WERI-Rb-1 (cell line): ENCODE measurements around the gene TPPP.
"Not testable (repeated sequence)": the region's sequence is repeated elsewhere in the genome, so short reads cannot be mapped to it uniquely, and the experiment has no call there.

Experiments
- DNase-seq: peaks from one replicate; pipeline ENCODE4 v3.0.0-alpha.2; 2020
- H3K27ac ChIP-seq: fragments of 250-450 bp; sonication (Bioruptor Pico); 2 replicates; pipeline ENCODE4 v1.5.1; 2020; ENCODE audit warnings: mild to moderate bottlenecking, moderate library complexity
- H3K27me3 ChIP-seq: fragments of 250-450 bp; sonication (Bioruptor Pico); 2 replicates; pipeline ENCODE4 v1.5.1; 2021; ENCODE audit warnings: mild to moderate bottlenecking, low read depth, moderate library complexity; ENCODE audit not compliant: insufficient read depth, severe bottlenecking
- H3K36me3 ChIP-seq: fragments of 250-450 bp; sonication (Bioruptor Pico); 2 replicates; pipeline ENCODE4 v1.5.1; 2020; ENCODE audit warnings: mild to moderate bottlenecking, moderate library complexity
- H3K4me3 ChIP-seq: 2 replicates; pipeline ENCODE4 v1.5.1; 2011; ENCODE audit warnings: low read depth, mild to moderate bottlenecking, control low read depth, low read length
- H3K9me3 ChIP-seq: fragments of 250-450 bp; sonication (Bioruptor Pico); 2 replicates; pipeline ENCODE4 v1.5.1; 2021; ENCODE audit warnings: mild to moderate bottlenecking, moderate library complexity; ENCODE audit not compliant: severe bottlenecking
- TF ChIP-seq, protein P1 (sequence below): IDR thresholded peaks from 2 replicates; pipeline ENCODE4 v1.5.1; 2011; ENCODE audit warnings: low read depth, mild to moderate bottlenecking, control low read depth, inconsistent platforms, low read length

The TPPP gene

DNA sequence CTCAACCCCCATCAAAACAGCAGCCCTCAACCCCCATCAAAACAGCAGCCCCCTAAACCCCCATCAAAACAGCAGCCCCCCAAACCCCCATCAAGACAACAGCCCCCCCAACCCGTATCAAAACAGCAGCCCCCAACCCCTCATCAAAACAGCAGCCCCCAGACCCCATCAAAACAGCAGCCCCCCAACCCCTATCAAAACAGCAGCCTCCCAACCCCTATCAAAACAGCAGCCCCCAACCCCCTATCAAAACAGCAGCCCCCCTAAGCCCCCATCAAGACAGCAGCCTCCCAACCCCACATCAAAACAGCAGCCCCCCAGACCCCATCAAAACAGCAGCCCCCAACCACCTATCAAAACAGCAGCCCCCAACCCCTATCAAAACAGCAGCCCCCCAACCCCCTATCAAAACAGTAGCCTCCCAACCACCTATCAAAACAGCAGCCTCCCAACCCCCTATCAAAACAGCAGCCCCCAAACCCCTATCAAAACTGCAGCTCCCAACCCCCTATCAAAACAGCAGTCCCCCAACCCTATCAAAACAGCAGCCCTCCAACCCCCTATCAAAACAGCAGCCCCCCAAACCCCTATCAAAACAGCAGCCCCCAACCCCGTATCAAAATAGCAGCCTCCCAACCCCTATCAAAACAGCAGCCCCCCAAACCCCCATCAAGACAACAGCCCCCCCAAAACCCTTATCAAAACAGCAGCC, 1.2 kb downstream of the TPPP start:
- H3K36me3 ChIP-seq = no peaks in the 10 kb centered on the region
- no peak overlapping the region for H3K27ac ChIP-seq
- H3K4me3 ChIP-seq = no peak overlapping the region
- peaks cover 2% of the 10 kb centered on the region for H3K27me3 ChIP-seq
- no peak for DNase-seq
- no peaks in the 10 kb centered on the region for H3K9me3 ChIP-seq
- TF ChIP-seq, protein P1, sequence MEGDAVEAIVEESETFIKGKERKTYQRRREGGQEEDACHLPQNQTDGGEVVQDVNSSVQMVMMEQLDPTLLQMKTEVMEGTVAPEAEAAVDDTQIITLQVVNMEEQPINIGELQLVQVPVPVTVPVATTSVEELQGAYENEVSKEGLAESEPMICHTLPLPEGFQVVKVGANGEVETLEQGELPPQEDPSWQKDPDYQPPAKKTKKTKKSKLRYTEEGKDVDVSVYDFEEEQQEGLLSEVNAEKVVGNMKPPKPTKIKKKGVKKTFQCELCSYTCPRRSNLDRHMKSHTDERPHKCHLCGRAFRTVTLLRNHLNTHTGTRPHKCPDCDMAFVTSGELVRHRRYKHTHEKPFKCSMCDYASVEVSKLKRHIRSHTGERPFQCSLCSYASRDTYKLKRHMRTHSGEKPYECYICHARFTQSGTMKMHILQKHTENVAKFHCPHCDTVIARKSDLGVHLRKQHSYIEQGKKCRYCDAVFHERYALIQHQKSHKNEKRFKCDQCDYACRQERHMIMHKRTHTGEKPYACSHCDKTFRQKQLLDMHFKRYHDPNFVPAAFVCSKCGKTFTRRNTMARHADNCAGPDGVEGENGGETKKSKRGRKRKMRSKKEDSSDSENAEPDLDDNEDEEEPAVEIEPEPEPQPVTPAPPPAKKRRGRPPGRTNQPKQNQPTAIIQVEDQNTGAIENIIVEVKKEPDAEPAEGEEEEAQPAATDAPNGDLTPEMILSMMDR = no peak

DNA sequence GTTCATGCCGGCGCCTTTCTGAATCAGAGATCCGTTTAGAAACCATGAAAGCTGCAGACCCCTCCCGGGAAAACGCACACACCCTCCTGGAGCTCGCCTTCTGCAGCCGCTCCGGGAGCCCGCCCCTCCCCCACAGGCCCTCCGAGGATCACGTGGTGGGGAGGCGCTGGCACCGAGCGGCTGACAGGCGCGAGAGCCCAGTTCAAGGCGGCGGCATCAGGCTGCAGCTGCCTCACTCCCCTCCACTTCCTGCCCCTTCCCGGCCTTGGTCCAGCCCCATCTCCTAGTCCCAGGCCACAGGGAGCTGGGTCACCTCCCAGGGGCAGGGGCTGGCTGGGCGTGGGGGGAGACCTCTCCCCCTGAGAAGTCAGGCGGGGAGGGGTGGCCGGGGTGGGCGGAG, 2.1 kb downstream of the TPPP start:
- H3K4me3 ChIP-seq, H3K27ac ChIP-seq, H3K9me3 ChIP-seq, DNase-seq, H3K36me3 ChIP-seq, H3K27me3 ChIP-seq: not testable (repeated sequence)

DNA sequence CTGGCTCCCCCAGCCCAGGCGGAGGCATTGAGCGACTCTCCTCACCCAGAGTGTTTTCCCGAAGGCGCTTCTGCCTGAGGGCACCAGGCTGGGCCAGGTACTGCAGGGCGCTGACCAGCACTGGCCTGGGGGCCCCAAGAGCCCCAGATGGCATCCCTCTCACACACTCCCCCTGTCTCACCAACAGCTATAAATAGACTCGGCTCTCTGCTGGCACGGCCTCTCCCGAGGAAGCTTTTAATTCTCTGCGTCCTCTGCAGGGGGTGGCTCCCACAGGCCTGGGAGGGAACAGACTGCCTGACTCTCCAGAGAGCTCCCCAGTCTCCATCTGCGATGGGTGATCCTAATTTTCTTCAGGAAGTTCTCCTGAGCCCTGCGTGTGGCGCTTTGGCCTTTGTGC, 2.9 kb downstream of the TPPP start:
- not testable (repeated sequence) for H3K27ac ChIP-seq, H3K36me3 ChIP-seq, DNase-seq, H3K27me3 ChIP-seq, H3K9me3 ChIP-seq, H3K4me3 ChIP-seq

DNA sequence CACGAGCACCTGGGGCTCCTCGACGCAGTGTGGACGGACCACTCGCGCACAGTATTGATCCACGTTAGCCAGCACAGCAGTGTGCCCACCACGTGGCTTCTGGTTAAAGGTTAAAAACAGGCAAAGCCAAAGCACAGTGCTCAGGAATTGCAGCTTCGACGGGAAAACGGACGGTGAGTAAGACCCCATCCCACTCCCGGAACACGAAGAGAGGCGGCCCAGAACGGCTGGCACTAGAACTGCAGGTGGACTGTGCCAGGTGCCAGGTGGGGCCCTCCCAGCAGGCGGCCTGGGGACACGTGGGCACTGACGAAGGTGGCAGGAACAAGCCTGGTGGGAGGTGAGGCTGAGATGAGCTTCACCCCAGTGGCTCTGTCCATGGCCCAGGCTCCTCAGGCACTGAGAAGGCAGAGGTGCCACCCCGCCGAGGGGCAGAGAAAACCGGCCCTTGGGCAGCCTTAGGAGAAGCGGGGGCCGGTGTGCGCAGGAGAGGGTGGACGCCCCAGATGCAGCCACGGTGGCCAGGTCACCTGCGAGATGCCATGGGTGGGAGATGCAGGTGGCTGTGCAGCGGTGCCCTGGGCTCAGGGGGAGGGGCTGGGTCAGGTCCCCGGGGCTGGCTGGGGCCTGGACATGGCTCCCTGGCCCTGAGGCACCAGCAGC, 4.7 kb downstream of the TPPP start:
- not testable (repeated sequence) for H3K27ac ChIP-seq, DNase-seq, H3K36me3 ChIP-seq, H3K4me3 ChIP-seq, H3K9me3 ChIP-seq
- peaks cover 22% of the 10 kb centered on the region for H3K27me3 ChIP-seq

DNA sequence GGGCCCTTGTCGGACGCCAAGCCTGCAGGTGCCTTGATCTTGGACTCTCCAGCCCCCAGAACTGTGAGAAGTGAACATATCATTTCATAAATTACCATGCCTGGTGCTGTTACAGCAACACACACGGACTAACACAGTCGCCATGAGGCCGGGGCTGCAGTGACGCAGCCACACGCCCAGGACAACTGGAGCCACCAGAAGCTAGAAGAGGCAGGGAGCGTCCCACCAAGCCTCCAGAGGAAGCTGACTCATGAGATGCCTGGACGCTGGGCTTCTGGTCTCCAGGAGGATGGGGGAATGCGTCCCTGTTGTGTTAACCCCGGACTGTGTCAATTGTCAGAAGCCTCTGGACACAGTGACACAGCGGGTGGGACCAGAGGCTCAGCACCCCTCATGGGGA, 6.2 kb downstream of the TPPP start:
- not testable (repeated sequence) for H3K36me3 ChIP-seq, H3K9me3 ChIP-seq, H3K4me3 ChIP-seq, H3K27ac ChIP-seq, DNase-seq
- peaks cover 21% of the 10 kb centered on the region for H3K27me3 ChIP-seq

DNA sequence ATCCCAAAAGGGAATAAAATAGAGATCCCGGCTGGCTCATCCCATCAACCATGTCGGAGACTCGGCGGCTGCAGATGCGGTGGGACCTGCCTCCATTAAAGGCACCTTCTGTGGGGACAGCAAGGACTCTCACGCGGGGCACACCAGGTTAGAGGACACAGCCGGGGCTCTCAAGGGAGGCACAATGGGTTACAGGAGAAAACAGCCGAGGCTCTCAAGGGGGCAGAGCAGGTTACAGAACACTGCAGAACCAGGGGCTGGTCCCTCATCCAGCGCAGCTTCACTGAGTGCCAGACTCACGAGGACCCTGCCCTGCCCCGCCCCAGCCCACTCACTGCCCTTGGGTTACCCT, 7.0 kb downstream of the TPPP start:
- not testable (repeated sequence) for DNase-seq, H3K4me3 ChIP-seq, H3K36me3 ChIP-seq, H3K9me3 ChIP-seq, H3K27ac ChIP-seq
- peaks cover 21% of the 10 kb centered on the region for H3K27me3 ChIP-seq

DNA sequence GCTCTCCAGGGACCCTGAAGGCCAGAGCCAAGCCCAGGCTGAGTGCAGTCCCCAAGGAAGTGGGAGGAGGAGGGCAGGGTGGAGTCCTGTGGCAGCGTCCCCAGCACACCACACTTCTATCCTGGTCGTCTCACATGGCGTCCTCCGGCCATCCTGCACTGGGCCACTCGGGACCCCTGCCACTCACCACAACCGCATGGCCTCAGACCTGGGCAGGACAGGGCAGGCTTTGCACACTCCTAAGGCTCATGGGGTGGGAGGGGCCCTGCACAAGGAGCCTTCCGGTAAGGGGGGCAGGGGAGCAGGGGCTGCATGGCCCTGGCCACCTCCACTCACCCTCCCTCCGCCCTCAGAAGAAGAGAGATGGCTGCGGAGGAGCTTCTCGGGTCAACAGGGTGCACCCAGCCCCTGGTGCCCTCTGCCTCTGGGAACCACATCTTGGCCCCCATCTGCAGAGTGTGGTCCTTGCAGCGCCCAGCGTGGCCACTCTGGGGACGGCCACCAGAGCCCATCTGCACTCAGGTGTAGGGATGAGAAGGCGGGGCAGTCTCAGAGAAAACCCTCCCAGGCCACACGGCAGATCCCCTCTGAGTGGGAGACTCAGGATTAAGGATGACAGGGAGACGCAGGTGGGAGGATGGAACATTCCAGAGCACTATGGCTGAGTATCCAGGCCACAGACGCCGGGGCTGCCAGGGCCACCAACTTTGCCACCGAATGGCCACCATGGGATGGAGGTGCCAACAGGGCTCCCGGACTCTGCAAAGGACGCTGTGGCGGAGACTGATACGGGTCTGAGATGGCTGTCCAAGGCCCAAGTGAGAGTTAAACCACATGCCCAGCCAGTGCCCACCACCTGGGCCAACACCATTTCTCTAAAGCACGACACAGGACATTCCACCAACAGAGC, 7.6 kb downstream of the TPPP start:
- Histone ChIP-seq H3K27ac (no peak overlapping the region), H3K4me3 (no peak overlapping the region), H3K9me3 (no peaks in the 10 kb centered on the region), H3K27me3 (peaks cover 21% of the 10 kb centered on the region), H3K36me3 (no peaks in the 10 kb centered on the region)
- DNase-seq = no peak
- TF ChIP-seq, protein P1 = no peak

DNA sequence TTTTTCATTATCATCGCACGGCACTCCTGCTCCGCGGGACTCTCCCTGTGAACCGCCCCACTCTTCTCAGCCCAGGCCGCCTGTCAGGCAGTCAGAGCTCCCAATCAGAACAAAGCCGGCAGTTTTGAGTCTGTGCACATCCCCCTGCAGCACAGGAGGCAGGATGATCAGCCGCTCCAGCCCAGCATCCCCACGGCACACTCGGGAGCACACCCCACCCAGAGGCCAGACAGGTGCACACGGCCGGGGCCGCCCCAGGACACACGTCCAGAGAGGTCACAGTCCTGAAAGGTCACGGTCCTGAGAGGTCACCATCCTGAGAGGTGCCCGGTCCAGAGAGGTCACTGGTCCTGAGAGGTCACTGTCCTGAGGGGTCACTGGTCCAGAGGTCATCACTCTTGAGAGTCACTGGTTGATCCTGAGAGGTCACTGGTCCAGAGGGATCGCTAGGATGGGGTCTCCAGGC, 8.4 kb downstream of the TPPP start:
- H3K27me3 ChIP-seq = peaks cover 21% of the 10 kb centered on the region
- no peak overlapping the region for H3K4me3 ChIP-seq
- no peaks in the 10 kb centered on the region for H3K9me3 ChIP-seq
- TF ChIP-seq, protein P1 = no peak
- H3K27ac ChIP-seq = no peak overlapping the region
- DNase-seq = no peak
- H3K36me3 ChIP-seq = no peaks in the 10 kb centered on the region
